K562 (cell line): ENCODE results near the gene MYO3B. TPM values are rescaled to one million over a fixed set of nuclear protein-coding genes. Genes with fewer than 3 reads are reported as not detected.

ENCODE experiments used
- ATAC-seq: fragments of 200-7000 bp; cut with Tn5 transposase; 3 replicates; pipeline ENCODE4 v1.9.1; 2020; ENCODE audit warnings: moderate library complexity
- BruUV-seq: library from RNA; stranded (reverse); fragments of 400-500 nt; replicated peaks from 2 replicates; lab custom pipeline; 2021; lab: Mats Ljungman, UMichigan
- CTCF ChIA-PET: fragments of 300-600 bp; formaldehyde crosslinking; extraction: SDS; loops from one replicate; lab custom pipeline; 2021; ENCODE audit warnings: low intra/inter-chr PET ratio; lab: Yijun Ruan, JAX
- POLR2A ChIA-PET: fragments of 300-600, 350-650 bp; sonication (Branson Sonifier 250); formaldehyde crosslinking; extraction: SDS; loops from one replicate; lab custom pipeline; 2021; ENCODE audit warnings: antibody characterized with exemption, inconsistent platforms; lab: Yijun Ruan, JAX
- DNase-seq, 4 experiments: peaks; one replicate each; pipeline versions ENCODE4 v3.0.0 to v3.0.0-alpha.2; 2011 to 2018; ENCODE audit warnings: low spot score in 3 of 4, mixed read lengths in 3 of 4; ENCODE audit errors: extremely low read depth in 1 of 4
- FAIRE-seq: peaks from 2 replicates; lab custom pipeline; 2011; peaks lifted over from hg19 to GRCh38; lab: Jason Lieb, UNC
- H2AFZ ChIP-seq: 2 replicates; pipeline ENCODE4 v1.6.0; 2011; ENCODE audit warnings: low read depth, low read length, control low read depth, inconsistent platforms
- H3K27ac ChIP-seq: fragments of 200-600 bp; 3 replicates; pipeline ENCODE4 v1.8.0; 2011; ENCODE audit warnings: low read depth, mild to moderate bottlenecking, control low read depth, inconsistent platforms, low read length, moderate library complexity, mixed read lengths; ENCODE audit errors: extremely low read depth
- H3K27me3 ChIP-seq, 2 experiments: fragments of 300-600 bp in 1 of 2; 2 replicates in 1 of 2; 3 replicates in 1 of 2; pipeline versions ENCODE4 v1.6.0 to v1.8.0; 2011; ENCODE audit warnings: inconsistent platforms in 2 of 2, low read length in 2 of 2, mild to moderate bottlenecking in 1 of 2, mixed read lengths in 1 of 2, moderate library complexity in 1 of 2; ENCODE audit not compliant: control insufficient read depth in 2 of 2, insufficient read depth in 2 of 2
- H3K36me3 ChIP-seq: fragments of 300-600 bp; 3 replicates; pipeline ENCODE4 v1.8.0; 2011; ENCODE audit warnings: mild to moderate bottlenecking, low read length, inconsistent platforms; ENCODE audit not compliant: control insufficient read depth, insufficient read depth
- H3K4me1 ChIP-seq, 2 experiments: fragments of 200-600 bp in 1 of 2; replicated peaks in 1 of 2; 2 replicates in 1 of 2; 3 replicates in 1 of 2; pipeline versions ENCODE4 v1.5.1 to v1.8.0; 2011; ENCODE audit warnings: inconsistent platforms in 2 of 2, low read length in 2 of 2, mild to moderate bottlenecking in 1 of 2, mixed read lengths in 1 of 2, moderate library complexity in 1 of 2; ENCODE audit not compliant: control insufficient read depth in 2 of 2, insufficient read depth in 2 of 2
- H3K4me2 ChIP-seq: 2 replicates; pipeline ENCODE4 v1.6.1; 2011; ENCODE audit warnings: low read length, control low read depth, inconsistent platforms, mixed read lengths; ENCODE audit not compliant: insufficient read depth
- H3K4me3 ChIP-seq: fragments of 200-600 bp; sonication (generic), shearing (Covaris generic); 2 replicates; pipeline ENCODE4 v1.5.1; 2016; ENCODE audit warnings: control low read depth, inconsistent platforms
- H3K79me2 ChIP-seq: fragments of 200-600 bp; 3 replicates; pipeline ENCODE4 v1.8.0; 2011; ENCODE audit warnings: low read length, inconsistent platforms; ENCODE audit not compliant: control insufficient read depth, insufficient read depth
- H3K9ac ChIP-seq, 2 experiments: 2 replicates each; pipeline versions ENCODE4 v1.6.0 to v1.6.1; 2011; ENCODE audit warnings: low read depth in 2 of 2, low read length in 2 of 2, control low read depth in 1 of 2, inconsistent platforms in 1 of 2, mild to moderate bottlenecking in 1 of 2, mixed read lengths in 1 of 2; ENCODE audit not compliant: insufficient read depth in 1 of 2
- H3K9me1 ChIP-seq: one replicate; pipeline ENCODE4 v1.6.0; 2011; ENCODE audit warnings: inconsistent platforms, mild to moderate bottlenecking, low read length, moderate library complexity; ENCODE audit not compliant: control insufficient read depth, insufficient read depth
- H3K9me3 ChIP-seq: replicated peaks from 2 replicates; pipeline ENCODE4 v1.5.1; 2011; ENCODE audit warnings: low read depth, low read length, inconsistent platforms; ENCODE audit not compliant: control insufficient read depth, insufficient read depth
- H4K20me1 ChIP-seq: replicated peaks from 2 replicates; pipeline ENCODE4 v1.6.1; 2011; ENCODE audit warnings: low read length, inconsistent platforms, mixed read lengths; ENCODE audit not compliant: control insufficient read depth, insufficient read depth
- CEBPG ChIP-seq, 3 experiments: fragments of 200-800 bp in 1 of 3; sonication (Bioruptor generic) in 1 of 3; sonication (generic) in 1 of 3; formaldehyde crosslinking in 1 of 3; IDR thresholded peaks in 2 of 3; conservative IDR thresholded peaks in 1 of 3; 2 replicates each; pipeline versions ENCODE4 v1.6.1 to v1.8.0; 2016 to 2022; ENCODE audit warnings: missing compliant biosample characterization in 2 of 3, missing genetic modification characterization in 2 of 3, mild to moderate bottlenecking in 1 of 3, missing genetic modification reagents in 1 of 3
- CEBPZ ChIP-seq: fragments of 150-350 bp; IDR thresholded peaks from 2 replicates; pipeline ENCODE4 v1.6.1; 2014; ENCODE audit warnings: low read depth, mild to moderate bottlenecking, low read length, borderline replicate concordance
- ZMIZ1 ChIP-seq, 2 experiments: fragments of 150-350 bp in 1 of 2; IDR thresholded peaks; 2 replicates each; pipeline ENCODE4 v1.6.1; 2012 to 2016; ENCODE audit warnings: low read depth in 2 of 2, low read length in 2 of 2, mild to moderate bottlenecking in 1 of 2, moderate library complexity in 1 of 2
- ZNF408 ChIP-seq: fragments of 250-450 bp; sonication (Bioruptor Pico); IDR thresholded peaks from 2 replicates; pipeline ENCODE4 v1.4.0; 2020; ENCODE audit warnings: low read depth, mild to moderate bottlenecking, moderate library complexity
- WGBS: fragments of 100-300 bp; shearing (Covaris generic); methylation state at CpG from one replicate; pipeline ENCODE4 v1.1.6; 2016; ENCODE audit warnings: low coverage, mixed read lengths; ENCODE audit not compliant: insufficient coverage; ENCODE audit errors: missing lambda C conversion rate; 5-methylcytosine and 5-hydroxymethylcytosine counted together
- in situ Hi-C: fragments of 300-500 bp; cut with MboI; formaldehyde crosslinking; loops from 4 replicates; pipeline ENCODE4 v1.15.0; 2018; ENCODE audit warnings: inconsistent platforms, mixed read lengths
- intact Hi-C: fragments of 100-400 bp; cut with micrococcal nuclease; formaldehyde crosslinking; loops from 2 replicates; pipeline ENCODE4 v1.14.2; 2022
- polyA plus RNA-seq, 8 experiments: library from polyadenylated mRNA; depleted of rRNA in 4 of 8; stranded (reverse) in 5 of 8; unstranded in 3 of 8; fragments of >200 nt; fragmentation: Nextera tagmentation in 2 of 8; fragmentation: Illumina TruSeq in 1 of 8; extraction: Ambion mirVana in 2 of 8; extraction: Trizol in 1 of 8; gene quantifications; 2 replicates each; pipeline versions ENCODE4 v1.2.1 to v1.2.3, GENCODE V29; 2011 to 2014; ENCODE audit warnings: inconsistent platforms in 1 of 8, missing spikeins in 1 of 8
- total RNA-seq, 7 experiments: library from RNA; depleted of rRNA in 6 of 7; stranded (reverse); fragments of >200 nt in 6 of 7; fragmentation: Illumina TruSeq in 2 of 7; extraction: Trizol in 2 of 7; gene quantifications; 2 replicates each; pipeline versions ENCODE4 v1.2.1 to v1.2.3, GENCODE V29; 2011 to 2021; ENCODE audit warnings: low replicate concordance in 1 of 7
- TF ChIP-seq, protein P1 (sequence below): fragments of 250-450 bp; sonication (Bioruptor Pico); IDR thresholded peaks from 2 replicates; pipeline ENCODE4 v1.5.0; 2021; ENCODE audit warnings: mild to moderate bottlenecking, moderate library complexity
- TF ChIP-seq, protein P2 (sequence below), 2 experiments: fragments of 450-650 bp in 1 of 2; sonication (generic) in 1 of 2; formaldehyde crosslinking; conservative IDR thresholded peaks; 2 replicates each; pipeline versions ENCODE4 v1.4.0 to v1.8.1; 2020 to 2022; ENCODE audit warnings: mild to moderate bottlenecking in 1 of 2, missing genetic modification reagents in 1 of 2

The MYO3B gene
- total and polyA plus RNA-seq, 9 of the 15 experiments (the other 6 are each of a cell fraction or from before 2014, with no cell fraction given): 2.7 to 6.5 (median 3.6) TPM

- TF ChIP-seq, protein P1, sequence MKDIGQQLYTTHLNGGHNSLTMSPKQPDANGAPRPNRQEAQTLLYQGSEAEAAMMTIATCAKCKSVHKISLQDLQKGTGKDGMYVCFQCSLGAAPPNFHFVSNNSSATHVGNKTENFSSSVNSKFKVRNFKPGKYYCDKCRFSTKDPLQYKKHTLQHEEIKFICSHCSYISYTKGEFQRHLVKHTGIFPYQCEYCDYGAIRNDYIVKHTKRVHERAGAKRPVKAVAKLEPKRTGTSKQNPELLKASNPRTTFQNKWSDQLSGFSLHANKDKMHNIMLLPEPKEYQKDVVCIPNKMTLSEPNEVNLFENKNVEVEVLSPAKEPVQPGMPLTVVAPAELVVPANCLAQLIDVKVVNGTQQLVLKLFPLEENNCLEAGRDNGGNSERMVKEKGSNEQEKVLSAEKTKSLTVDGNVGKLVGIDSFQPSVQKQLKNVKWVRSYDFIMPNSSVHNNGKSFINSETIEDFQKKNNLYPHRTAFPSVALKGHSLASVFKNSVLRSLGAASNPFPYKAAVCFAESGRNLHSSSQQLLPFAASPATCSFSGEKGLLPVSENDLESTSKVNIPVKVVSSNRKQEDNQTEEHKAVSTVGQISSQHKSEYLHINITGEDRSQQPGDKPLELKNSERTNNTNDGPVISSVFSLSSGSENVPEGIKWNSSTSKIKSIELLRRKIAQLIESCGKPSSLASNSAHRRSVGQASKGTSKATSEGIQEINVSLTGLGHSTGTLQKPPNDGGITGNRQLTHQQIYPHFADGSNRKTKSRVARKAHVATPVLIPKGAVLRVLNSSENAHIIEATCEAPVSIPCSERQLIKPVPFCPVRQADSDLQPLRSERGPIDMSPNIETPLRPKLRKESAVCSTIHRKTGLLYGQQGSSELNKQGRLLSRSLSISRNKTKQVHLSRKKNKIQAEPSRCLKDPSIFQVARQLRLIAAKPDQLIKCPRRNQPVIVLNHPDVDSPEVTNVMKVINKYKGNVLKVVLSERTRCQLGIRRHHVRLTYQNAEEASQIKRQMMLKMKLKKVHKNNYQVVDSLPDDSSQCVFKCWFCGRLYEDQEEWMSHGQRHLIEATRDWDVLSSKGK (CRISPR knock-in tag): no peak
- no peak for TF ChIP-seq CEBPZ
These were observed 246.0 kb downstream of the MYO3B start (continued) for GRCh38 chr2:170423919-170424318.

DNA sequence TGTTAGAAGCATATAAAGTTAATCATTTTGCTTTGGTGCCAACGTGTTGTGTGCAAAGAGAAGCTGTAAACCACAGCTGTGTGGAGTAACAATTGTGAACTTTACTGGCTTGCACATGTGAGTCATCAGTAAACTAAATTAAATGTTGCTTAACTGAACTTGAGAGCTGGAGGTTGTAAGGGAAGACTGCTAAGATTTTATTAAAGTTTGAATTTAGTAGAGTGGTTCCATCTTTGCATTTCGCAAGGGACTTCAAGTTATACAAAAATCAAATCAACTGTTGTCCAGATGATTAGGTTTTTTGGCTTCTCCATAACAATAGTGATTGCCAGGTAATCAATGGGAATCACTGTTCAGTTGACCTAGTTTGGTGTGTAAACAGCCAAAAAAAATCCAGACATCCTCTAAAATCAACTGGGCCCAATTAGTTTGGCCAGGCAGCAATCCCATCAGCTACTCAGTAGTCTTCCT is 247.4 kb downstream of the MYO3B start:
- ATAC-seq: no peak
- H3K79me2 ChIP-seq: no peaks in the 10 kb centered on the region
- no TSS peak for BruUV-seq
- H4K20me1 ChIP-seq: no peaks in the 10 kb centered on the region
- in situ Hi-C loops: no loop called here
- CTCF ChIA-PET: no interaction called here
- 15% methylated on average over 2 of the region's 2 CpGs for WGBS
- no peak overlapping the region for H3K4me3 ChIP-seq
- peaks cover 2 to 9% of the 10 kb centered on the region in 2 experiments; a peak in 2 of 5 replicates for H3K27me3 ChIP-seq
- H3K9ac ChIP-seq: no peak overlapping the region
- H2AFZ ChIP-seq: no peak overlapping the region
- FAIRE-seq: no peak
- DNase-seq: no peak
- POLR2A ChIA-PET: no interaction called here
- no peaks in the 10 kb centered on the region for H3K4me1 ChIP-seq
- H3K4me2 ChIP-seq: no peak overlapping the region
- no peak overlapping the region for H3K27ac ChIP-seq
- no peaks in the 10 kb centered on the region for H3K9me3 ChIP-seq
- intact Hi-C loops: no loop called here
- no peaks in the 10 kb centered on the region for H3K36me3 ChIP-seq
- H3K9me1 ChIP-seq: no peaks in the 10 kb centered on the region
- TF ChIP-seq ZNF408: no peak
- TF ChIP-seq ZMIZ1 (IDR thresholded peaks at IDR 0.05; ENCODE audit: low read depth in 2 of 2, low read length in 2 of 2): no peak
- TF ChIP-seq, protein P2, sequence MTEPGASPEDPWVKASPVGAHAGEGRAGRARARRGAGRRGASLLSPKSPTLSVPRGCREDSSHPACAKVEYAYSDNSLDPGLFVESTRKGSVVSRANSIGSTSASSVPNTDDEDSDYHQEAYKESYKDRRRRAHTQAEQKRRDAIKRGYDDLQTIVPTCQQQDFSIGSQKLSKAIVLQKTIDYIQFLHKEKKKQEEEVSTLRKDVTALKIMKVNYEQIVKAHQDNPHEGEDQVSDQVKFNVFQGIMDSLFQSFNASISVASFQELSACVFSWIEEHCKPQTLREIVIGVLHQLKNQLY (CRISPR knock-in tag; conservative IDR thresholded peaks at IDR 0.05): no peak
- no peak for TF ChIP-seq CEBPG (CRISPR knock-in tag; IDR thresholded peaks at IDR 0.05)
- peak in 1 of 2 experiments; percentile 67; a peak in 2 of 4 replicates for TF ChIP-seq CEBPG (tag; conservative IDR thresholded peaks at IDR 0.05 in 1 of 2, IDR thresholded peaks at IDR 0.05 in 1 of 2)
